ENCODE results near the gene SHC3.

GRCh38 chr9:89172398-89172797 lies 6.2 kb downstream of the SHC3 start:
- TF ChIP-seq, protein P1, sequence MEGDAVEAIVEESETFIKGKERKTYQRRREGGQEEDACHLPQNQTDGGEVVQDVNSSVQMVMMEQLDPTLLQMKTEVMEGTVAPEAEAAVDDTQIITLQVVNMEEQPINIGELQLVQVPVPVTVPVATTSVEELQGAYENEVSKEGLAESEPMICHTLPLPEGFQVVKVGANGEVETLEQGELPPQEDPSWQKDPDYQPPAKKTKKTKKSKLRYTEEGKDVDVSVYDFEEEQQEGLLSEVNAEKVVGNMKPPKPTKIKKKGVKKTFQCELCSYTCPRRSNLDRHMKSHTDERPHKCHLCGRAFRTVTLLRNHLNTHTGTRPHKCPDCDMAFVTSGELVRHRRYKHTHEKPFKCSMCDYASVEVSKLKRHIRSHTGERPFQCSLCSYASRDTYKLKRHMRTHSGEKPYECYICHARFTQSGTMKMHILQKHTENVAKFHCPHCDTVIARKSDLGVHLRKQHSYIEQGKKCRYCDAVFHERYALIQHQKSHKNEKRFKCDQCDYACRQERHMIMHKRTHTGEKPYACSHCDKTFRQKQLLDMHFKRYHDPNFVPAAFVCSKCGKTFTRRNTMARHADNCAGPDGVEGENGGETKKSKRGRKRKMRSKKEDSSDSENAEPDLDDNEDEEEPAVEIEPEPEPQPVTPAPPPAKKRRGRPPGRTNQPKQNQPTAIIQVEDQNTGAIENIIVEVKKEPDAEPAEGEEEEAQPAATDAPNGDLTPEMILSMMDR (conservative IDR thresholded peaks at IDR 0.05; ENCODE audit: low read depth, low read length) = no peak
- TF ChIP-seq RCOR1 (IDR thresholded peaks at IDR 0.05; ENCODE audit: insufficient replicate concordance, low read length) (no peak), RFX5 (IDR thresholded peaks at IDR 0.05; ENCODE audit: low read depth, low read length) (no peak), POLR2A (IDR thresholded peaks at IDR 0.05; ENCODE audit: low read depth, low read length) (no peak), RAD21 (IDR thresholded peaks at IDR 0.05; ENCODE audit: low read length) (no peak), CHD1 (IDR thresholded peaks at IDR 0.05; ENCODE audit: low read depth, low read length) (no peak), SMC3 (IDR thresholded peaks at IDR 0.05; ENCODE audit: low read depth, low read length) (no peak), CEBPB (IDR thresholded peaks at IDR 0.05; ENCODE audit: low read depth, low read length) (no peak), MXI1 (IDR thresholded peaks at IDR 0.05; ENCODE audit: borderline replicate concordance, low read depth, low read length) (no peak), MAFK (IDR thresholded peaks at IDR 0.05; ENCODE audit: low read depth, low read length) (no peak)
- TF ChIP-seq, protein P2, sequence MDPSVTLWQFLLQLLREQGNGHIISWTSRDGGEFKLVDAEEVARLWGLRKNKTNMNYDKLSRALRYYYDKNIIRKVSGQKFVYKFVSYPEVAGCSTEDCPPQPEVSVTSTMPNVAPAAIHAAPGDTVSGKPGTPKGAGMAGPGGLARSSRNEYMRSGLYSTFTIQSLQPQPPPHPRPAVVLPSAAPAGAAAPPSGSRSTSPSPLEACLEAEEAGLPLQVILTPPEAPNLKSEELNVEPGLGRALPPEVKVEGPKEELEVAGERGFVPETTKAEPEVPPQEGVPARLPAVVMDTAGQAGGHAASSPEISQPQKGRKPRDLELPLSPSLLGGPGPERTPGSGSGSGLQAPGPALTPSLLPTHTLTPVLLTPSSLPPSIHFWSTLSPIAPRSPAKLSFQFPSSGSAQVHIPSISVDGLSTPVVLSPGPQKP (IDR thresholded peaks at IDR 0.05; ENCODE audit: borderline replicate concordance, low read depth, low read length) = no peak
